H9 (cell line): Measurements from ENCODE around the gene MYO1E. TPM values are rescaled to one million over a fixed set of nuclear protein-coding genes. Genes with fewer than 3 reads are reported as not detected.

Experiments used
- DNase-seq: peaks from one replicate; pipeline ENCODE4 v3.0.0-alpha.2; 2017
- H2AFZ ChIP-seq: one replicate; pipeline ENCODE4 v1.6.1; 2013; ENCODE audit warnings: mild to moderate bottlenecking, low read length, control low read depth, moderate library complexity
- H2AK5ac ChIP-seq: 2 replicates; pipeline ENCODE4 v1.6.1; 2013; ENCODE audit warnings: low read length, control low read depth, mixed read lengths; ENCODE audit not compliant: insufficient read length
- H2BK120ac ChIP-seq: one replicate; pipeline ENCODE4 v1.6.1; 2013; ENCODE audit warnings: low read depth, mild to moderate bottlenecking, low read length, control low read depth, inconsistent platforms; ENCODE audit not compliant: poor library complexity, severe bottlenecking
- H2BK12ac ChIP-seq: 2 replicates; pipeline ENCODE4 v1.6.1; 2013; ENCODE audit warnings: low read length, control low read depth, mixed read lengths, low read depth; ENCODE audit not compliant: insufficient read length
- H2BK15ac ChIP-seq: 2 replicates; pipeline ENCODE4 v1.6.1; 2013; ENCODE audit warnings: low read depth, low read length, control low read depth
- H2BK20ac ChIP-seq: one replicate; pipeline ENCODE4 v1.6.1; 2013; ENCODE audit warnings: low read depth, mild to moderate bottlenecking, low read length, control low read depth, inconsistent platforms; ENCODE audit not compliant: poor library complexity, severe bottlenecking
- H2BK5ac ChIP-seq: 2 replicates; pipeline ENCODE4 v1.6.1; 2013; ENCODE audit warnings: low read length, control low read depth, mixed read lengths; ENCODE audit not compliant: insufficient read length
- H3K14ac ChIP-seq: 2 replicates; pipeline ENCODE4 v1.6.1; 2013; ENCODE audit warnings: low read length, control low read depth; ENCODE audit not compliant: insufficient read depth
- H3K18ac ChIP-seq: 2 replicates; pipeline ENCODE4 v1.6.1; 2013; ENCODE audit warnings: low read depth, mild to moderate bottlenecking, mixed read lengths, low read length, control low read depth; ENCODE audit not compliant: insufficient read length
- H3K23ac ChIP-seq: 2 replicates; pipeline ENCODE4 v1.6.1; 2013; ENCODE audit warnings: low read length, control low read depth, mixed read lengths, low read depth; ENCODE audit not compliant: insufficient read length
- H3K23me2 ChIP-seq: 2 replicates; pipeline ENCODE4 v1.6.1; 2013; ENCODE audit warnings: low read depth, mild to moderate bottlenecking, mixed read lengths, low read length, control low read depth; ENCODE audit not compliant: insufficient read length, poor library complexity, severe bottlenecking
- H3K27ac ChIP-seq: 2 replicates; pipeline ENCODE4 v1.5.1; 2013; ENCODE audit warnings: low read length, control low read depth, mixed read lengths, low read depth; ENCODE audit not compliant: insufficient read length
- H3K27me3 ChIP-seq: 2 replicates; pipeline ENCODE4 v1.6.1; 2013; ENCODE audit warnings: low read length, control low read depth, inconsistent platforms; ENCODE audit not compliant: insufficient read depth
- H3K4ac ChIP-seq: 2 replicates; pipeline ENCODE4 v1.6.1; 2013; ENCODE audit warnings: low read depth, mild to moderate bottlenecking, control low read depth, inconsistent platforms, low read length, moderate library complexity
- H3K4me1 ChIP-seq: 2 replicates; pipeline ENCODE4 v1.6.1; 2013; ENCODE audit warnings: low read length, control low read depth, inconsistent platforms; ENCODE audit not compliant: insufficient read depth
- H3K4me2 ChIP-seq: 2 replicates; pipeline ENCODE4 v1.6.1; 2013; ENCODE audit warnings: low read length, control low read depth, mixed read lengths; ENCODE audit not compliant: insufficient read length, insufficient read depth
- H3K56ac ChIP-seq: 2 replicates; pipeline ENCODE4 v1.6.1; 2013; ENCODE audit warnings: low read depth, mild to moderate bottlenecking, mixed read lengths, low read length, control low read depth; ENCODE audit not compliant: insufficient read length
- H3K79me1 ChIP-seq: 2 replicates; pipeline ENCODE4 v1.6.1; 2013; ENCODE audit warnings: low read depth, mild to moderate bottlenecking, moderate library complexity, low read length, control low read depth, inconsistent platforms; ENCODE audit not compliant: insufficient read depth, poor library complexity, severe bottlenecking
- H3K79me2 ChIP-seq: 2 replicates; pipeline ENCODE4 v1.6.1; 2013; ENCODE audit warnings: low read length, control low read depth, inconsistent platforms; ENCODE audit not compliant: insufficient read depth
- H3K9ac ChIP-seq: 2 replicates; pipeline ENCODE4 v1.6.1; 2013; ENCODE audit warnings: low read length, control low read depth, mixed read lengths; ENCODE audit not compliant: insufficient read length; ENCODE audit errors: extremely low read depth
- H3K9me3 ChIP-seq: one replicate; pipeline ENCODE4 v1.6.1; 2013; ENCODE audit warnings: low read depth, low read length, inconsistent platforms; ENCODE audit not compliant: control insufficient read depth
- H3T11ph ChIP-seq: one replicate; pipeline ENCODE4 v1.6.1; 2013; ENCODE audit warnings: mild to moderate bottlenecking, low read length, control low read depth, inconsistent platforms
- H4K20me1 ChIP-seq: one replicate; pipeline ENCODE4 v1.6.1; 2013; ENCODE audit not compliant: control insufficient read depth, insufficient read length, insufficient read depth
- H4K5ac ChIP-seq: 2 replicates; pipeline ENCODE4 v1.6.1; 2013; ENCODE audit warnings: low read depth, mild to moderate bottlenecking, mixed read lengths, low read length, control low read depth; ENCODE audit not compliant: insufficient read length
- H4K8ac ChIP-seq: replicated peaks from 2 replicates; pipeline ENCODE4 v1.6.1; 2013; ENCODE audit warnings: low read length, control low read depth, mixed read lengths, low read depth; ENCODE audit not compliant: insufficient read length
- H4K91ac ChIP-seq: 2 replicates; pipeline ENCODE4 v1.6.1; 2013; ENCODE audit warnings: low read depth, mild to moderate bottlenecking, moderate library complexity, mixed read lengths, low read length, control low read depth; ENCODE audit not compliant: insufficient read length
- H3K27ac Mint-ChIP-seq, 3 experiments: 2 replicates in 2 of 3; 3 replicates in 1 of 3; pipeline ENCODE4 v1.8.0; 2020 to 2021; ENCODE audit warnings: mixed read lengths in 3 of 3, mild to moderate bottlenecking in 1 of 3, moderate library complexity in 1 of 3
- H3K27me3 Mint-ChIP-seq: 2 replicates; pipeline ENCODE4 v1.8.0; 2021; ENCODE audit warnings: low read depth, mild to moderate bottlenecking, moderate library complexity, mixed read lengths
- H3K36me3 Mint-ChIP-seq, 3 experiments: 2 replicates in 2 of 3; 3 replicates in 1 of 3; pipeline ENCODE4 v1.8.0; 2020 to 2021; ENCODE audit warnings: low read depth in 3 of 3, mixed read lengths in 3 of 3; ENCODE audit not compliant: insufficient read depth in 1 of 3
- H3K4me1 Mint-ChIP-seq, 2 experiments: 2 replicates each; pipeline ENCODE4 v1.8.0; 2020; ENCODE audit warnings: mixed read lengths in 2 of 2
- H3K4me3 Mint-ChIP-seq, 2 experiments: 2 replicates in 1 of 2; 3 replicates in 1 of 2; pipeline ENCODE4 v1.8.0; 2020 to 2021; ENCODE audit warnings: mild to moderate bottlenecking in 2 of 2, mixed read lengths in 2 of 2, moderate library complexity in 1 of 2
- H3K9me3 Mint-ChIP-seq, 2 experiments: 2 replicates in 1 of 2; 3 replicates in 1 of 2; pipeline ENCODE4 v1.8.0; 2020; ENCODE audit warnings: mild to moderate bottlenecking in 2 of 2, mixed read lengths in 2 of 2, moderate library complexity in 1 of 2
- CTCF ChIP-seq: fragments of 200-600 bp; sonication (generic); conservative IDR thresholded peaks from 3 replicates; pipeline ENCODE4 v1.8.0; 2021; ENCODE audit warnings: antibody characterized with exemption, mild to moderate bottlenecking
- WGBS: extraction: QIAGEN DNeasy Blood & Tissue Kit; methylation state at CpG from one replicate; pipeline ENCODE4 v1.1.7; 2013; ENCODE audit warnings: missing lambda C conversion rate, low lambda C conversion rate, mixed read lengths; ENCODE audit not compliant: insufficient read length; ENCODE audit errors: extremely low coverage; 5-methylcytosine and 5-hydroxymethylcytosine counted together
- total RNA-seq: library from RNA; stranded (reverse); gene quantifications from 2 replicates; pipeline ENCODE4 v1.2.1, GENCODE V29; 2021

MYO1E gene
- total RNA-seq, 1 experiment from 2014 or later: 235 TPM

- H3K9me3 ChIP-seq: no peaks in the 10 kb centered on the region
- H4K91ac ChIP-seq: no peak overlapping the region
- peak overlapping the region in 2 of 3 experiments; percentile 32 to 34; a peak in 4 of 7 replicates for H3K27ac Mint-ChIP-seq
- 0 out of 2 replicates have a peak, but pooled peaks cover 2% of the 10 kb centered on the region for H3K4me1 ChIP-seq
- H4K5ac ChIP-seq: no peak overlapping the region
- H3K23ac ChIP-seq: no peak overlapping the region
- no peak overlapping the region for H3K14ac ChIP-seq
- no peak overlapping the region for H2BK12ac ChIP-seq
- no peak overlapping the region for H3K4ac ChIP-seq
- no peaks in the 10 kb centered on the region for H3K23me2 ChIP-seq
- no peak overlapping the region for H3K4me2 ChIP-seq
- H3K4me1 Mint-ChIP-seq: peaks cover 22 to 26% of the 10 kb centered on the region in 2 experiments
- H3K27me3 Mint-ChIP-seq: no peaks in the 10 kb centered on the region
- no peak overlapping the region for H2BK20ac ChIP-seq
- H2BK5ac ChIP-seq: no peak overlapping the region
- no peak overlapping the region for H2BK120ac ChIP-seq
- no peak overlapping the region for H3K18ac ChIP-seq
- H2BK15ac ChIP-seq: no peak overlapping the region
- H3K4me3 Mint-ChIP-seq: peak overlapping the region in 1 of 2 experiments; percentile 42; a peak in 2 of 5 replicates
- no peak overlapping the region for H3K9ac ChIP-seq
- H3K79me2 ChIP-seq: peaks cover 5% of the 10 kb centered on the region; the same call in 1 of the 2 replicates
- WGBS: no CpG with 5 or more reads among the region's 14 CpGs
- H2AFZ ChIP-seq: no peak overlapping the region
- no peak overlapping the region for H3T11ph ChIP-seq
- no peaks in the 10 kb centered on the region for H3K79me1 ChIP-seq
- DNase-seq: no peak
- H4K8ac ChIP-seq: no peak overlapping the region
- no peak for TF ChIP-seq CTCF
- H3K36me3 Mint-ChIP-seq: peaks cover 3 to 10% (median 4%) of the 10 kb centered on the region in 3 experiments; a peak in 5 of 7 replicates
- no peak overlapping the region for H2AK5ac ChIP-seq
- H3K27ac ChIP-seq: no peak overlapping the region
- no peaks in the 10 kb centered on the region for H3K27me3 ChIP-seq
- peaks cover 4 to 9% of the 10 kb centered on the region in 2 experiments; a peak in 4 of 5 replicates for H3K9me3 Mint-ChIP-seq
- H4K20me1 ChIP-seq: no peaks in the 10 kb centered on the region
- no peak overlapping the region for H3K56ac ChIP-seq
Measured at GRCh38 chr15:59282515-59283337, 89.9 kb downstream of the MYO1E start.
